ENCODE data around the gene IMP4.

- peak; percentile 58 for TF ChIP-seq CTCF (IDR thresholded peaks at IDR 0.05; ENCODE audit: low read depth, low read length, missing input control)
- TF ChIP-seq TAF1 (conservative IDR thresholded peaks at IDR 0.05): no peak
- TF ChIP-seq GABPA (IDR thresholded peaks at IDR 0.05 in 1 of 2, conservative IDR thresholded peaks at IDR 0.05 in 1 of 2): no peak
- no peak for TF ChIP-seq FOXA1 (IDR thresholded peaks at IDR 0.05)
- TF ChIP-seq, protein P1, sequence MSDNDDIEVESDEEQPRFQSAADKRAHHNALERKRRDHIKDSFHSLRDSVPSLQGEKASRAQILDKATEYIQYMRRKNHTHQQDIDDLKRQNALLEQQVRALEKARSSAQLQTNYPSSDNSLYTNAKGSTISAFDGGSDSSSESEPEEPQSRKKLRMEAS (IDR thresholded peaks at IDR 0.05): no peak
Observed at GRCh38 chr2:130355578-130356431, 13.1 kb downstream of the IMP4 start, which contains the start of gene PTPN18.
